HepG2 (cell line): Measurements from ENCODE around the gene BTG1. TPM values are rescaled to one million over a fixed set of nuclear protein-coding genes. Genes with fewer than 3 reads are reported as not detected.

Experiments
- ATAD3A ChIP-seq: sonication (generic); formaldehyde crosslinking; IDR thresholded peaks from 2 replicates; pipeline ENCODE4 v1.4.0; 2020; ENCODE audit warnings: missing genetic modification reagents
- BORCS8-MEF2B ChIP-seq: sonication (generic); formaldehyde crosslinking; IDR thresholded peaks from 2 replicates; pipeline ENCODE4 v1.8.0; 2022; ENCODE audit warnings: mild to moderate bottlenecking, missing genetic modification reagents
- NCOR1 ChIP-seq: fragments of 200-600 bp; sonication (generic); IDR thresholded peaks from 2 replicates; pipeline ENCODE4 v1.7.0; 2017; ENCODE audit warnings: antibody characterized with exemption, low read length, borderline replicate concordance
- polyA plus RNA-seq, 8 experiments: library from polyadenylated mRNA; depleted of rRNA in 3 of 8; stranded (reverse) in 7 of 8; unstranded in 1 of 8; fragments of >200 nt; fragmentation: Illumina TruSeq in 4 of 8; extraction: Trizol in 4 of 8; gene quantifications; 2 replicates each; pipeline versions ENCODE4 v1.2.1 to v1.2.3, GENCODE V29; 2011 to 2016; ENCODE audit warnings: low read depth in 4 of 8, missing spikeins in 1 of 8, mixed read lengths in 1 of 8; ENCODE audit not compliant: insufficient read depth in 1 of 8
- total RNA-seq, 5 experiments: library from RNA; depleted of rRNA; stranded (reverse); fragments of >200 nt; fragmentation: Illumina TruSeq; extraction: Trizol; gene quantifications; 2 replicates each; pipeline ENCODE4 v1.2.3, GENCODE V29; 2016; ENCODE audit warnings: low read depth in 1 of 5
- TF ChIP-seq, protein P1 (sequence below): sonication (generic); formaldehyde crosslinking; IDR thresholded peaks from 2 replicates; pipeline ENCODE4 v1.4.0; 2020; ENCODE audit warnings: mild to moderate bottlenecking, missing genetic modification reagents

Gene BTG1
- total and polyA plus RNA-seq, 2 of the 13 experiments (the other 11 are each of a cell fraction or from before 2014, with no cell fraction given), result 7.5 to 16.7 TPM

DNA sequence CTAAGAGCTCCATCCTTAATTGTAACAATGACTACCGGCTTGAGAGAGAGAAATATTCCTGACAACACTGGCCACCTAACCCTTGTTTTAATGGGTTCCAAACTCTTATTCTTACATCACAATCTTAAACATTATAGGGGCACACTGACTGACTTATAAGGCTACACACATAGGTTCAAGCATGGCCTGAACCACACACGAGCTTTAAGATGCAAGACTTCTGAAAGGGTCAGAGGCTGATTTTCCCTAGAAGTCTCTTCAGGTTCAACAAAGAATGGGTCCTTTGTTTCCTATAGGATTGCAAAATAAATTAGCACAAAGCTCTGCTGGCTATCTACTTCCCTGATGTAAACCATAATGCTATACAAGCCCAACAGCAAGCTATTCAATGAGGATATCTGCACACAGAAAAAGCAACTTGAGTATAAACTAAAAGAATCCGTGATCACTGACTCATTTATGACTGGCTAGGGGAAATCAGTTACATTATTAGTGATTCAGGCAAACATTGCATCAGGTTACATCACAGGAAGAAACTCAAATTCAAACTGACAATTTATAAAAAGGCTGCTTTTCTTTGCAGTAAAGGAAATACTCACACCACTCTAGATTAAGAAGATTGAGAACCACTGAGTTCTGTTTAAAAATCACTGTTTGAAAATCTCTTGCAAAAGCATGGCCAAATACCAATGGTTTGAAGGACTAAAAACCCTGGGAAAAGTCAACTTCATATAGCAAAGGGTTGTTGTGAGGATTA lies 8.5 kb downstream of the BTG1 start (continued):
- TF ChIP-seq, protein P1, sequence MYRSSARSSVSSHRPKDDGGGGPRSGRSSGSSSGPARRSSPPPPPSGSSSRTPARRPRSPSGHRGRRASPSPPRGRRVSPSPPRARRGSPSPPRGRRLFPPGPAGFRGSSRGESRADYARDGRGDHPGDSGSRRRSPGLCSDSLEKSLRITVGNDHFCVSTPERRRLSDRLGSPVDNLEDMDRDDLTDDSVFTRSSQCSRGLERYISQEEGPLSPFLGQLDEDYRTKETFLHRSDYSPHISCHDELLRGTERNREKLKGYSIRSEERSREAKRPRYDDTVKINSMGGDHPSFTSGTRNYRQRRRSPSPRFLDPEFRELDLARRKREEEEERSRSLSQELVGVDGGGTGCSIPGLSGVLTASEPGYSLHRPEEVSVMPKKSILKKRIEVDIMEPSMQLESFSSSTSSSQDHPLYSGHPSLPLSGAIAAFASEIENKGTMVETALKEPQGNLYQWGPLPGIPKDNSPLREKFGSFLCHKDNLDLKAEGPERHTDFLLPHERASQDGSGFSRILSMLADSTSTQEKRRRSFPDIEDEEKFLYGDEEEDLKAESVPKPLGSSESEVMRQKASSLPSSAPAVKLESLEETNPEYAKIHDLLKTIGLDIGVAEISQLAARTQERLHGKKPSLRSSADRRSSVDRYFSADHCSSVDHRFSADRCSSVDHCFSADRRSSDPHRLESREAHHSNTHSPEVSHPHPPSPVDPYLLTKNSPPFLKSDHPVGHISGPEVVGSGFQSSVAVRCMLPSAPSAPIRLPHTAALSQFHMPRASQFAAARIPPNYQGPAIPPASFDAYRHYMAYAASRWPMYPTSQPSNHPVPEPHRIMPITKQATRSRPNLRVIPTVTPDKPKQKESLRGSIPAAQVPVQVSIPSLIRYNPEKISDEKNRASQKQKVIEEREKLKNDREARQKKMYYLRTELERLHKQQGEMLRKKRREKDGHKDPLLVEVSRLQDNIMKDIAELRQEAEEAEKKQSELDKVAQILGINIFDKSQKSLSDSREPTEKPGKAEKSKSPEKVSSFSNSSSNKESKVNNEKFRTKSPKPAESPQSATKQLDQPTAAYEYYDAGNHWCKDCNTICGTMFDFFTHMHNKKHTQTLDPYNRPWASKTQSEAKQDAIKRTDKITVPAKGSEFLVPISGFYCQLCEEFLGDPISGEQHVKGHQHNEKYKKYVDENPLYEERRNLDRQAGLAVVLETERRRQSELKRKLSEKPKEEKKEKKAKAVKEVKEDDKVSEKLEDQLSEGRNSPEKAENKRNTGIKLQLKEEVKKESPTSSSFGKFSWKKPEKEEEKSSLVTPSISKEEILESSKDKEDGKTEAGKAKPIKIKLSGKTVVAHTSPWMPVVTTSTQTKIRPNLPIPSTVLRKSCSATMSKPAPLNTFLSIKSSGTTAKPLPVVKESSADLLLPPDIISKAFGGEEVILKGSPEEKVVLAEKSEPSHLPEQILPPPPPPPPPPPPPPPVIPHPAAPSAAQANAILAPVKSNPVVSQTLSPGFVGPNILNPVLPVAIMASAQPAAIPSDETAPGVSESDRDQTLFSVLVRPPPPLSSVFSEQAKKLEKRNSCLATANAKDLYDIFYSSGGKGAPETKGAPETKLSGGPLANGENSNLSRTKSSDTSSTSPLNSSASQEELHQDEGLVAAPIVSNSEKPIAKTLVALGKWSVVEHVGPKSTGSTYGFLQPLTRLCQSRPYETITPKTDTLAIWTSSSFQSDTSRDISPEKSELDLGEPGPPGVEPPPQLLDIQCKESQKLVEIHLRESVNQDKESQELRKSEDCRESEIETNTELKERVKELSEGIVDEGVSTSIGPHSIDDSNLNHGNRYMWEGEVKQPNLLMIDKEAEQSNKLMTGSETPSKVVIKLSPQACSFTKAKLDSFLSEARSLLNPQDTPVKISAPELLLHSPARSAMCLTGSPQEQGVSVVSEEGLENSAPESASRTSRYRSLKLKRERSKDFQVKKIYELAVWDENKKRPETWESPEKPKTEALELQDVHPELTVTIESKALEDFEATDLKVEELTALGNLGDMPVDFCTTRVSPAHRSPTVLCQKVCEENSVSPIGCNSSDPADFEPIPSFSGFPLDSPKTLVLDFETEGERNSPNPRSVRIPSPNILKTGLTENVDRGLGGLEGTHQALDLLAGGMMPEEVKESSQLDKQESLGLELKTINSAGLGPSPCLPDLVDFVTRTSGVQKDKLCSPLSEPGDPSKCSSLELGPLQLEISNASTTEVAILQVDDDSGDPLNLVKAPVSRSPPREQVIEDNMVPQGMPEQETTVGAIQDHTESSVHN, result no peak
- no peak for TF ChIP-seq NCOR1
- TF ChIP-seq BORCS8-MEF2B (CRISPR knock-in tag), result no peak
- TF ChIP-seq ATAD3A, result no peak
